NCI-H526 treated with DMSO at 0.1 percent for 48 hours (cell line): ENCODE measurements around the gene MICAL3.
"Not testable (repeated sequence)": the region's sequence is repeated elsewhere in the genome, so short reads cannot be mapped to it uniquely, and the experiment has no call there.

Source experiments
- DNase-seq: peaks from one replicate; lab custom pipeline; 2025; lab: John Stamatoyannopoulos, UW

Gene MICAL3

GRCh38 chr22:18031695-18032454 is 7.5 kb upstream of the MICAL3 start:
- DNase-seq = no peak

GRCh38 chr22:18029686-18030267 is 5.4 kb upstream of the MICAL3 start:
- no peak for DNase-seq

GRCh38 chr22:18028817-18029527 is 4.6 kb upstream of the MICAL3 start:
- DNase-seq = no peak

GRCh38 chr22:18025898-18026297 is 1.5 kb upstream of the MICAL3 start:
- not testable (repeated sequence) for DNase-seq

GRCh38 chr22:18024956-18025720 is 777 bp upstream of the MICAL3 start:
- DNase-seq = peak; percentile 35

GRCh38 chr22:18023509-18024275 is 669 bp downstream of the MICAL3 start:
- DNase-seq = peak; percentile 34

GRCh38 chr22:18022876-18023275 is 1.5 kb downstream of the MICAL3 start:
- no peak for DNase-seq

- no peak for DNase-seq
Observed at GRCh38 chr22:18021431-18021830, 2.9 kb downstream of the MICAL3 start.

GRCh38 chr22:18020743-18021142 is 3.6 kb downstream of the MICAL3 start:
- DNase-seq = not testable (repeated sequence)

- no peak for DNase-seq
Observed at GRCh38 chr22:18013947-18014346, 10.4 kb downstream of the MICAL3 start.

- DNase-seq = no peak
Observed at GRCh38 chr22:18013436-18013835, 10.9 kb downstream of the MICAL3 start.

- DNase-seq = no peak
Observed at GRCh38 chr22:18012531-18012930, 11.8 kb downstream of the MICAL3 start.

- DNase-seq = no peak
Observed at GRCh38 chr22:18010266-18010665, 14.1 kb downstream of the MICAL3 start.

- DNase-seq = no peak
Observed at GRCh38 chr22:18008136-18008535, 16.2 kb downstream of the MICAL3 start.

GRCh38 chr22:18005201-18005926 is 19.0 kb downstream of the MICAL3 start:
- no peak for DNase-seq

- not testable (repeated sequence) for DNase-seq
Observed at GRCh38 chr22:18001894-18002315, 22.5 kb downstream of the MICAL3 start.

GRCh38 chr22:18001040-18001893 is 23.1 kb downstream of the MICAL3 start:
- DNase-seq = peak; percentile 88

GRCh38 chr22:18000441-18001039 is 23.8 kb downstream of the MICAL3 start:
- no peak for DNase-seq

- no peak for DNase-seq
Observed at GRCh38 chr22:17999851-18000250, 24.5 kb downstream of the MICAL3 start.
